Activated CD8-positive, alpha-beta T cell treated with anti-CD3 and anti-CD28 coated beads, Interleukin-2, amount 10 ng/mL, durations not matched to agents 7 days and 5 days (primary cell): ENCODE results near the gene ZMIZ1. TPM values are rescaled to one million over a fixed set of nuclear protein-coding genes. Genes with fewer than 3 reads are reported as not detected.

Experiments
- ATAC-seq: fragments of 150-1000 bp; cut with Tn5 transposase; one replicate; pipeline ENCODE4 v1.10.0; 2021; ENCODE audit warnings: moderate library complexity
- CTCF ChIA-PET: fragments of 350-600 bp; sonication (Branson Sonifier 250); formaldehyde crosslinking; loops from one replicate; lab custom pipeline; 2021; ENCODE audit warnings: antibody characterized with exemption; lab: Charles Lee
- POLR2A ChIA-PET: fragments of 350-600 bp; sonication (Branson Sonifier 250); formaldehyde crosslinking; loops from one replicate; lab custom pipeline; 2021; ENCODE audit warnings: antibody characterized with exemption; lab: Charles Lee
- DNase-seq: peaks from one replicate; pipeline ENCODE4 v3.0.0-alpha.2; 2020
- H3K27ac Mint-ChIP-seq: one replicate; pipeline ENCODE4 v1.8.0; 2021; ENCODE audit warnings: mild to moderate bottlenecking, mixed read lengths
- H3K27me3 Mint-ChIP-seq: one replicate; pipeline ENCODE4 v1.8.0; 2021; ENCODE audit warnings: low read depth, mixed read lengths
- H3K36me3 Mint-ChIP-seq: one replicate; pipeline ENCODE4 v1.8.0; 2021; ENCODE audit warnings: low read depth, mixed read lengths
- H3K4me1 Mint-ChIP-seq: one replicate; pipeline ENCODE4 v1.8.0; 2021; ENCODE audit warnings: low read depth, mixed read lengths
- H3K4me3 Mint-ChIP-seq: one replicate; pipeline ENCODE4 v1.8.0; 2021; ENCODE audit warnings: mild to moderate bottlenecking, mixed read lengths
- H3K9me3 Mint-ChIP-seq: one replicate; pipeline ENCODE4 v1.8.0; 2022; ENCODE audit warnings: mixed read lengths; ENCODE audit not compliant: insufficient read depth
- total RNA-seq, 2 experiments: library from RNA; stranded (reverse); gene quantifications; one replicate each; pipeline ENCODE4 v1.2.3, GENCODE V29; 2021

ZMIZ1 gene
- total RNA-seq, 2 experiments from 2014 or later = 39.9 to 40.6 TPM

- no peak for DNase-seq
- no peaks in the 10 kb centered on the region for H3K36me3 Mint-ChIP-seq
- peaks cover 40% of the 10 kb centered on the region for H3K4me1 Mint-ChIP-seq
- H3K27me3 Mint-ChIP-seq = no peaks in the 10 kb centered on the region
- H3K9me3 Mint-ChIP-seq = no peaks in the 10 kb centered on the region
- H3K4me3 Mint-ChIP-seq = peak overlapping the region; percentile 71
- ATAC-seq = no peak
- CTCF ChIA-PET = no interaction called here
- peak overlapping the region; percentile 94 for H3K27ac Mint-ChIP-seq
- POLR2A ChIA-PET = interaction anchor here (0.5 to 1.1 kb wide), 3 partner anchors 10 to 74 kb away, joined by 3 read pairs; no protein-coding TSS in a partner anchor
Measured at GRCh38 chr10:79048639-79049550, 19.9 kb upstream of the ZMIZ1 start.

- Mint-ChIP-seq H3K4me1 (peaks cover 40% of the 10 kb centered on the region), H3K27me3 (no peaks in the 10 kb centered on the region), H3K36me3 (no peaks in the 10 kb centered on the region), H3K27ac (peak overlapping the region; percentile 73), H3K4me3 (peak overlapping the region; percentile 12), H3K9me3 (no peaks in the 10 kb centered on the region)
- no peak for ATAC-seq
- CTCF ChIA-PET = interaction anchor here (1.4 to 2.2 kb wide), 2 partner anchors 17 to 145 kb away, joined by 3 to 8 read pairs; no protein-coding TSS in a partner anchor
- POLR2A ChIA-PET = interaction anchor here (1.5 kb wide), 1 partner anchor 16 kb away, joined by 4 read pairs; no protein-coding TSS in a partner anchor
- no peak for DNase-seq
Measured at GRCh38 chr10:79049931-79050895, 18.6 kb upstream of the ZMIZ1 start.

GRCh38 chr10:79050896-79051555, 17.7 kb upstream of the ZMIZ1 start:
- H3K27ac Mint-ChIP-seq = peak overlapping the region; percentile 6
- DNase-seq (no peak), ATAC-seq (no peak)
- no peaks in the 10 kb centered on the region for H3K36me3 Mint-ChIP-seq
- peaks cover 36% of the 10 kb centered on the region for H3K4me1 Mint-ChIP-seq
- ChIA-PET CTCF (interaction anchor here (1.4 to 2.2 kb wide), 2 partner anchors 16 to 145 kb away, joined by 3 to 8 read pairs; no protein-coding TSS in a partner anchor), POLR2A (interaction anchor here (1.5 kb wide), 1 partner anchor 16 kb away, joined by 4 read pairs; no protein-coding TSS in a partner anchor)
- no peaks in the 10 kb centered on the region for H3K9me3 Mint-ChIP-seq
- no peak overlapping the region for H3K4me3 Mint-ChIP-seq
- no peaks in the 10 kb centered on the region for H3K27me3 Mint-ChIP-seq

GRCh38 chr10:79051766-79052165, 17.0 kb upstream of the ZMIZ1 start:
- ChIA-PET POLR2A (interaction anchor here (1.5 kb wide), 1 partner anchor 15 kb away, joined by 4 read pairs; no protein-coding TSS in a partner anchor), CTCF (interaction anchor here (1.0 to 2.2 kb wide), 6 partner anchors 12 to 144 kb away, joined by 3 to 8 read pairs (median 4); no protein-coding TSS in a partner anchor)
- ATAC-seq = no peak
- no peaks in the 10 kb centered on the region for H3K36me3 Mint-ChIP-seq
- no peak for DNase-seq
- no peaks in the 10 kb centered on the region for H3K9me3 Mint-ChIP-seq
- no peak overlapping the region for H3K4me3 Mint-ChIP-seq
- peaks cover 36% of the 10 kb centered on the region for H3K4me1 Mint-ChIP-seq
- H3K27ac Mint-ChIP-seq = peak overlapping the region; percentile 6
- no peaks in the 10 kb centered on the region for H3K27me3 Mint-ChIP-seq

- ChIA-PET CTCF (interaction anchor here (1.0 to 2.2 kb wide), 5 partner anchors 12 to 143 kb away, joined by 3 to 8 read pairs (median 4); no protein-coding TSS in a partner anchor), POLR2A (interaction anchor here (1.5 kb wide), 1 partner anchor 14 kb away, joined by 4 read pairs; no protein-coding TSS in a partner anchor)
- no peak overlapping the region for H3K4me3 Mint-ChIP-seq
- ATAC-seq (no peak), DNase-seq (peak; percentile 37)
- no peaks in the 10 kb centered on the region for H3K36me3 Mint-ChIP-seq
- no peaks in the 10 kb centered on the region for H3K9me3 Mint-ChIP-seq
- H3K27ac Mint-ChIP-seq = no peak overlapping the region
- H3K27me3 Mint-ChIP-seq = no peaks in the 10 kb centered on the region
- peaks cover 31% of the 10 kb centered on the region for H3K4me1 Mint-ChIP-seq
Measured at GRCh38 chr10:79052291-79053080, 16.3 kb upstream of the ZMIZ1 start.

- Mint-ChIP-seq H3K36me3 (no peaks in the 10 kb centered on the region), H3K27ac (no peak overlapping the region), H3K4me3 (no peak overlapping the region), H3K9me3 (no peaks in the 10 kb centered on the region), H3K4me1 (peaks cover 25% of the 10 kb centered on the region), H3K27me3 (no peaks in the 10 kb centered on the region)
- no peak for ATAC-seq
- CTCF ChIA-PET = interaction anchor here (1.4 kb wide), 1 partner anchor 11 kb away, joined by 5 read pairs; no protein-coding TSS in a partner anchor
- DNase-seq = no peak
- POLR2A ChIA-PET = no interaction called here
Measured at GRCh38 chr10:79053081-79053434, 15.7 kb upstream of the ZMIZ1 start.

GRCh38 chr10:79053481-79054202, 15.1 kb upstream of the ZMIZ1 start:
- H3K27ac Mint-ChIP-seq = no peak overlapping the region

GRCh38 chr10:79054203-79055099, 14.3 kb upstream of the ZMIZ1 start:
- DNase-seq = no peak
- ChIA-PET POLR2A (no interaction called here), CTCF (no interaction called here)
- Mint-ChIP-seq H3K4me3 (no peak overlapping the region), H3K4me1 (peaks cover 14% of the 10 kb centered on the region), H3K36me3 (no peaks in the 10 kb centered on the region), H3K9me3 (no peaks in the 10 kb centered on the region), H3K27ac (no peak overlapping the region), H3K27me3 (no peaks in the 10 kb centered on the region)
- ATAC-seq = no peak

More at GRCh38 chr10:79053481-79054202, 15.1 kb upstream of the ZMIZ1 start:
- no peaks in the 10 kb centered on the region for H3K27me3 Mint-ChIP-seq
- CTCF ChIA-PET = no interaction called here
- H3K36me3 Mint-ChIP-seq = no peaks in the 10 kb centered on the region
- no peak overlapping the region for H3K4me3 Mint-ChIP-seq
- POLR2A ChIA-PET = no interaction called here
- no peaks in the 10 kb centered on the region for H3K9me3 Mint-ChIP-seq
- DNase-seq = no peak
- H3K4me1 Mint-ChIP-seq = peaks cover 22% of the 10 kb centered on the region
- no peak for ATAC-seq

- no peaks in the 10 kb centered on the region for H3K36me3 Mint-ChIP-seq
Measured at GRCh38 chr10:79055100-79055782, 13.5 kb upstream of the ZMIZ1 start.

More at GRCh38 chr10:79055100-79055782, 13.5 kb upstream of the ZMIZ1 start:
- DNase-seq (no peak), ATAC-seq (no peak)
- ChIA-PET CTCF (no interaction called here), POLR2A (interaction anchor here (0.6 kb wide), 1 partner anchor 27 kb away, joined by 4 read pairs; no protein-coding TSS in a partner anchor)
- Mint-ChIP-seq H3K27me3 (no peaks in the 10 kb centered on the region), H3K4me3 (no peak overlapping the region), H3K9me3 (no peaks in the 10 kb centered on the region), H3K27ac (no peak overlapping the region), H3K4me1 (peaks cover 6% of the 10 kb centered on the region)
